ENCODE data around the gene HLA-G. TPM values are rescaled to one million over a fixed set of nuclear protein-coding genes. Genes with fewer than 3 reads are reported as not detected.

HLA-G gene
- total and polyA plus RNA-seq, 2 of the 4 experiments (the other 2 are of a cell fraction) = not detected

GRCh38 chr6:29793036-29793356 lies 34.6 kb upstream of the HLA-G start:
- H3K4me1 ChIP-seq (ENCODE audit: control insufficient read depth, insufficient read depth, low read length) = no peaks in the 10 kb centered on the region
- H3K9me3 ChIP-seq (ENCODE audit: control insufficient read depth, insufficient read depth, low read length) = no peaks in the 10 kb centered on the region
- H3K23ac ChIP-seq (ENCODE audit: low read depth, low read length) = no peak overlapping the region
- in situ Hi-C loops (cut with MboI; ENCODE audit: low sequenced_read_pairs) (no loop called here), intact Hi-C loops (cut with micrococcal nuclease) (no loop called here), dilution Hi-C loops (cut with HindIII; ENCODE audit: low sequenced_read_pairs, unreplicated experiment) (loop anchor here (10.0 kb wide), 1 partner anchor 162 kb away; no protein-coding TSS in a partner anchor)
- no peaks in the 10 kb centered on the region for H3K36me3 ChIP-seq (ENCODE audit: control insufficient read depth, insufficient read depth, low read length)
- H2BK120ac ChIP-seq (ENCODE audit: low read depth, low read length) = no peak overlapping the region
- no peak overlapping the region for H2BK20ac ChIP-seq (ENCODE audit: low read depth, low read length)
- no peaks in the 10 kb centered on the region for H4K20me1 ChIP-seq (ENCODE audit: insufficient read depth, low read length)
- no peak overlapping the region for H3K18ac ChIP-seq (ENCODE audit: low read depth, low read length)
- no peak overlapping the region for H4K8ac ChIP-seq (ENCODE audit: low read depth in 2 of 2, low read length in 2 of 2)
- ChIA-PET POLR2A (ENCODE audit: unreplicated experiment) (no interaction called here), CTCF (no interaction called here)
- H4K5ac ChIP-seq (ENCODE audit: low read depth, low read length) = no peak overlapping the region
- H2BK5ac ChIP-seq (ENCODE audit: low read depth, low read length, poor library complexity, severe bottlenecking) = no peak overlapping the region
- H3K79me1 ChIP-seq (ENCODE audit: low read depth in 1 of 2, low read length in 2 of 2) = no peaks in the 10 kb centered on the region
- no peaks in the 10 kb centered on the region for H3K9me1 ChIP-seq (ENCODE audit: insufficient read depth, low read length)
- H2AK5ac ChIP-seq (ENCODE audit: low read depth, low read length) = no peak overlapping the region
- BruUV-seq (replicated peaks) = no TSS peak
- H2BK15ac ChIP-seq (ENCODE audit: low read depth, low read length) = no peak overlapping the region
- H2AK9ac ChIP-seq (replicated peaks; ENCODE audit: low read depth, low read length, poor library complexity) = no peak overlapping the region
- H3K27me3 ChIP-seq (ENCODE audit: control insufficient read depth, insufficient read depth, low read length) = peaks cover 37% of the 10 kb centered on the region
- H3K27ac ChIP-seq (ENCODE audit: insufficient read depth, low read length) = no peak overlapping the region
- no peak overlapping the region for H4K91ac ChIP-seq (ENCODE audit: insufficient read depth, low read depth, low read length)
- no peak overlapping the region for H3K14ac ChIP-seq (replicated peaks; ENCODE audit: low read depth, low read length)
- H3K4me3 ChIP-seq (ENCODE audit: insufficient read depth, low read depth, low read length) = no peak overlapping the region
- ATAC-seq (ENCODE audit: low read depth) = no peak
- H3K9ac ChIP-seq (ENCODE audit: low read depth, low read length) = no peak overlapping the region
- WGBS, 2 experiments (ENCODE audit: extremely low coverage in 2 of 2, insufficient read length in 1 of 2) = 70% methylated on average over 2 of the region's 11 CpGs; no CpG with 5 or more reads in 1 of the 2 experiments
- no peak overlapping the region; the same call in 1 of the 2 replicates for H3K4me2 ChIP-seq (ENCODE audit: low read depth, low read length)
- TF ChIP-seq CHD1 (IDR thresholded peaks at IDR 0.05; ENCODE audit: low read depth, low read length) (no peak), BHLHE40 (IDR thresholded peaks at IDR 0.05; ENCODE audit: low read depth, low read length) (no peak), MXI1 (IDR thresholded peaks at IDR 0.05; ENCODE audit: borderline replicate concordance, low read depth, low read length) (no peak), MAFK (IDR thresholded peaks at IDR 0.05; ENCODE audit: low read depth, low read length) (no peak), CEBPB (IDR thresholded peaks at IDR 0.05; ENCODE audit: low read depth, low read length) (no peak), POLR2A (IDR thresholded peaks at IDR 0.05; ENCODE audit: low read depth, low read length) (no peak), RAD21 (IDR thresholded peaks at IDR 0.05; ENCODE audit: low read length) (no peak), SMC3 (IDR thresholded peaks at IDR 0.05; ENCODE audit: low read depth, low read length) (no peak), MAZ (IDR thresholded peaks at IDR 0.05; ENCODE audit: borderline replicate concordance, low read depth, low read length) (no peak), RFX5 (IDR thresholded peaks at IDR 0.05; ENCODE audit: low read depth, low read length) (no peak), ELK1 (IDR thresholded peaks at IDR 0.05; ENCODE audit: borderline replicate concordance, low read depth, low read length) (no peak), CTCF (conservative IDR thresholded peaks at IDR 0.05; ENCODE audit: low read depth, low read length) (no peak), RCOR1 (IDR thresholded peaks at IDR 0.05; ENCODE audit: insufficient replicate concordance, low read length) (no peak), USF2 (IDR thresholded peaks at IDR 0.05; ENCODE audit: low read depth, low read length) (no peak), NFE2L2 (IDR thresholded peaks at IDR 0.05; ENCODE audit: low read depth, low read length) (no peak), FOS (IDR thresholded peaks at IDR 0.05; ENCODE audit: low read depth, low read length) (no peak)
- no peak overlapping the region for H3K56ac ChIP-seq (ENCODE audit: extremely low read depth, insufficient read depth, low read length)
- DNase-seq = no peak
- H2AFZ ChIP-seq (replicated peaks; ENCODE audit: low read length, poor library complexity) = peak overlapping the region; percentile 78
- H3K4ac ChIP-seq (ENCODE audit: low read depth, low read length) = no peak overlapping the region

All from IMR-90 (cell line).